Measurements from ENCODE around the gene FCER2.

FCER2 gene

DNA sequence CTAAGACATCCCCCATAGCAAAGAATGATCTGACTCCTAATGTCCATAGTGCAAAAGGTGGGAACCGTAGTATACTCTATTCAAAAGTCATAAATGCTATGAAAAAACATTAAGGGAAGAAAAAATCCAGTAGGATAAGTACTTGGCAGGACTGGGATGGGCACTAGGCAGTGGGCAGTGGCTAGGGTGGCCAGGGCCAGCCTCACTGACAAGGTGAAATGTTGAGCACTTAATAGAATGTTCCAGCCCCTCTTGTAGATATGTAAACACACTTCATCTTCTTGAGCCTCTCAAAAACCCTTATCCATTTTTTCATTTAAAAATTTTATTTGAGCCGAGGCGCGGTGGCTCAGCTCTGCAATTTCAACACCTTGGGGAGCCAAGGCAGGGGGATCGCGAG lies 31.4 kb upstream of the FCER2 start:
- no peak overlapping the region for H3K4me3 ChIP-seq (ENCODE audit: low read depth, low read length)
- TF ChIP-seq, protein P1, sequence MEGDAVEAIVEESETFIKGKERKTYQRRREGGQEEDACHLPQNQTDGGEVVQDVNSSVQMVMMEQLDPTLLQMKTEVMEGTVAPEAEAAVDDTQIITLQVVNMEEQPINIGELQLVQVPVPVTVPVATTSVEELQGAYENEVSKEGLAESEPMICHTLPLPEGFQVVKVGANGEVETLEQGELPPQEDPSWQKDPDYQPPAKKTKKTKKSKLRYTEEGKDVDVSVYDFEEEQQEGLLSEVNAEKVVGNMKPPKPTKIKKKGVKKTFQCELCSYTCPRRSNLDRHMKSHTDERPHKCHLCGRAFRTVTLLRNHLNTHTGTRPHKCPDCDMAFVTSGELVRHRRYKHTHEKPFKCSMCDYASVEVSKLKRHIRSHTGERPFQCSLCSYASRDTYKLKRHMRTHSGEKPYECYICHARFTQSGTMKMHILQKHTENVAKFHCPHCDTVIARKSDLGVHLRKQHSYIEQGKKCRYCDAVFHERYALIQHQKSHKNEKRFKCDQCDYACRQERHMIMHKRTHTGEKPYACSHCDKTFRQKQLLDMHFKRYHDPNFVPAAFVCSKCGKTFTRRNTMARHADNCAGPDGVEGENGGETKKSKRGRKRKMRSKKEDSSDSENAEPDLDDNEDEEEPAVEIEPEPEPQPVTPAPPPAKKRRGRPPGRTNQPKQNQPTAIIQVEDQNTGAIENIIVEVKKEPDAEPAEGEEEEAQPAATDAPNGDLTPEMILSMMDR (IDR thresholded peaks at IDR 0.05; ENCODE audit: low read depth, low read length), result no peak
- DNase-seq (ENCODE audit: low read depth, low spot score), result no peak
- in situ Hi-C loops (cut with HindIII; ENCODE audit: low sequenced_read_pairs), result no loop called here

DNA sequence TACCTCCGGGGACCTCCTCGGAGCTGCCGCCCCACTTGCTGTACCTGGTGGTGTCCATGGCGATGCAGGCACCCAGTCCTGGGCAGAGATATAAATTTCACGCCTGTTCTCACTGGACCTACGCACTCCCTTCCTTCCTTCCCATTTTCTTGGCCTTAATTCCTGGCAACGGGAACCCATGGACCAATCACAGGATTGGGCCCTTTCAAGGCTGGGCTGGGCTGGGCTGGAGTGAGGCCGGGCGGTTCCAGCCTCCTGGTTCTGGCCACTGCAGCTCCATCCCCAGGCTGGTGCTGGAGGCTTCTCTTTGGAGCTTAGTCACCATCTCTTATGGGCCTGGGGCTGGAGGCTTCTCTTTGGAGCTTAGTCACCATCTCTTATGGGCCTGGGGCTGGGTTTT lies 30.1 kb upstream of the FCER2 start, which contains the start of gene CLEC4G:
Gene CLEC4G, minus strand, starts transcription at position 66 of the 400 bp plus-strand sequence. Its CDS starts 8 bp downstream, at position 58.
- in situ Hi-C loops (cut with HindIII; ENCODE audit: low sequenced_read_pairs), result no loop called here
- TF ChIP-seq, protein P1 (IDR thresholded peaks at IDR 0.05; ENCODE audit: low read depth, low read length), result no peak
- no peak within 1 kb of the TSS for H3K4me3 ChIP-seq (ENCODE audit: low read depth, low read length)
- DNase-seq (ENCODE audit: low read depth, low spot score), result no peak

DNA sequence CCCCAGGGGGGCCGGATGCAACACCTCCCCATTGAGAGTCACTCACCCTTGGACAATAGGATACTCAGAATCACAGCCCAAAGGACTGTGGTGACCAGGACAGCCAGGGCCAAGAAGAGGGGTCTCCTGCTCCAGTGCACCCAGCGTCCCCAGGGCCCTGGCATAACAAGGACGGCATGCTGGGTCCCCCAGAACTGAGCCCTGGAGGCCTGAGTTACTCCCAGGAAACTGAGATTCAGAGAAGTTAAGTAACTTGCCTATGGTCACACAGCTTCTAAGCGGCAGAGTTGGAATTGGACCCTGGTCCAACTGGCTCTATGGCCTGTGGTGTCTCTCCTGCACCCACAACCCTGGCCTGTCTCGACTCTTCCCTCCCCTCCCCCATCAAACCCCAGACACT lies 29.7 kb upstream of the FCER2 start:
- DNase-seq (ENCODE audit: low read depth, low spot score), result no peak
- in situ Hi-C loops (cut with HindIII; ENCODE audit: low sequenced_read_pairs), result no loop called here
- no peak overlapping the region for H3K4me3 ChIP-seq (ENCODE audit: low read depth, low read length)
- TF ChIP-seq, protein P1 (IDR thresholded peaks at IDR 0.05; ENCODE audit: low read depth, low read length), result no peak

DNA sequence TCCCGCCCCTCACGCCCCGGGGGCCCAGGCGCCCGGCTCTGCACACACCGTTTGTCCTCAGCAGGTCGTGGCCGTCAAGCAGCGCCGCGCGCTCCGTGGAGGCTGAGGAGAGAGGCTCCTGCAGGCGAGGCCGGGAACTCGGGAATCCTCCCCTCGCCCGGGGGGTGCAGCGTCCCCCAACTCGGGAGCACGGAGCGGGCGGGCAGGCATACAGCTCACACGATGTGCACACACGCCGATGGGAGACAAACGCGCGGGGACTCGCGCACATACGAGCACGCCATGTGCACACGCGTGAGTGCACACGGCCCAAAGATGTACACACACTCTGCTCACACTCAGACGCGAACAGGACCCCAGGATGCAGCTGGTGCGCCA lies 29.3 kb upstream of the FCER2 start:
- in situ Hi-C loops (cut with HindIII; ENCODE audit: low sequenced_read_pairs), result no loop called here
- no peak overlapping the region for H3K4me3 ChIP-seq (ENCODE audit: low read depth, low read length)
- DNase-seq (ENCODE audit: low read depth, low spot score), result no peak
- TF ChIP-seq, protein P1 (IDR thresholded peaks at IDR 0.05; ENCODE audit: low read depth, low read length), result no peak

DNA sequence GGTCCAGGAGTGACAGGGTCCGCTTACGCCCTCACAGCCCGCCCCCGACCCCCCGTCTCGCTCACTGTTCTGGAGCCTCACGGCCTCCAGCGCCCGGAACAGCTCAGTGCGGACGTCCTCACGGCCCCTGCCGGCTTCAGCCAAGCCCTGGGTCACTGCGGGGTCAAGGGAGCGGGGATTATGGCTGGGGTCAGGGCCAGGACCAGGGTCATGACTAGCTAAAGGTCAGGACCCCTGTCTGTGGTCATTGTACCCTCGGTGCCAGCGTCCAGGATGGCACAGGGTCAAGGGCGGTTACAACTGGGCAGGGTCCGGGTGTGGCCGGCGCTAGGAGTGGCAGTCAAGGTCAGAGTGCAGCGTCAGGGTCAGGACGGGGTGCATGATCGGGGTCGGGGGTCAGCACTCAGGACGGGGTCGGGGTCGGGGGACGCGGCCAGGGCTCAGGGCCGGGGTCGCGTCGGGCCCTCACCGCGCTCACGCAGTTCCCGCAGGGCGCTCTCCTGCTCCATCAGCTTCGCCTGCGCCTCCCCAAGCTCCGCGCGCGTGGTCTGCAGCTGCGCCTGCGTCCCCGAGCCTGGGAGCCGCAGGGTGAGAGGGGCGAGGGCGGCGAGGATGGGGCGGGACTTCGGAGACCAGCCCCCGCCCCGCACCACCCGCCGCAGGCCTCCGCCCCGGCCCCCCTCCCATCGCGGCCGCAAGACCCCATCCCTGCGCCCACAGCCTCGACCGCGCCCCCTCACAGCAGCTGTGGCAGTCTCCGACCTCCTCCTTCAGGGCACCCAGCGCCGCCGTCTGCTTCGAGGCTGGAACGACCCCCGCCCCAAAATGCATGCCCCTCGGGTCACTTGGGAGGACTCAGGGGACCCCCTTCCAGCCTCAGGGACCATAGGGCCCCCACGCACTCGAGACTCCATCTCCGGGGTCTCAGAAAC lies 28.6 kb upstream of the FCER2 start:
- no peak overlapping the region for H3K4me3 ChIP-seq (ENCODE audit: low read depth, low read length)
- TF ChIP-seq, protein P1 (IDR thresholded peaks at IDR 0.05; ENCODE audit: low read depth, low read length), result no peak
- in situ Hi-C loops (cut with HindIII; ENCODE audit: low sequenced_read_pairs), result no loop called here
- DNase-seq (ENCODE audit: low read depth, low spot score), result no peak

DNA sequence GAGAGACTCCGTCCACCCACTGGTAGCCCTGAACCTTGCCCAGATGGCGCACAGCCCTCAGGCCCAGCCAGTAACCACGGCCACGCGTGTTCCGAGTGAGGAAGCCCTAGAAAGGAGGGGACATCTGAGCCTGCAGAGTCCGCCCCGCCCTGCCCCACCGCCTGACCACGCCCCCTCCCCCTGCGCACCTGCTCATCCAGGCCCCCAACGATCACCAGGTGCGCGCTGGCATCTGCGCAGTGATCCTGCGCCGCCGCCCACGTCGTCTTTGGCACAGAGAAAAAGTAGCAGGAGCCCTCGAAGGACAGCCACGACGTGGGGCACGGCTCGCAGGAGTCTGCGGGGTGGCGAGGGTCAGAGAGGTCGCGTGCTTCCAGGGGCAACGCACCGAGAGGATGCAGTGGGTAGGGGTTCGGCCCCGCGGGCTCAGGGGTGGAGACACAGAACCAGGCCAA lies 27.9 kb upstream of the FCER2 start:
- no peak for DNase-seq (ENCODE audit: low read depth, low spot score)
- TF ChIP-seq, protein P1 (IDR thresholded peaks at IDR 0.05; ENCODE audit: low read depth, low read length), result no peak

More for the DNA sequence above, 27.9 kb upstream of the FCER2 start:
- H3K4me3 ChIP-seq (ENCODE audit: low read depth, low read length), result no peak overlapping the region
- in situ Hi-C loops (cut with HindIII; ENCODE audit: low sequenced_read_pairs), result no loop called here
